GM21717 (cell line): ENCODE data around the gene MN1.

Source experiments
- ATAC-seq: cut with Tn5 transposase; IDR thresholded peaks from one replicate; pipeline ENCODE4 v1.9.1; 2021; ENCODE audit warnings: mild to moderate bottlenecking, moderate library complexity; ENCODE audit not compliant: unreplicated experiment

Gene MN1

GRCh38 chr22:27827604-27828587 is 26.3 kb upstream of the MN1 start:
- no peak for ATAC-seq

GRCh38 chr22:27825174-27825573 is 23.6 kb upstream of the MN1 start:
- ATAC-seq = no peak

GRCh38 chr22:27823221-27823620 is 21.7 kb upstream of the MN1 start:
- no peak for ATAC-seq

GRCh38 chr22:27820896-27821866 is 19.6 kb upstream of the MN1 start:
- no peak for ATAC-seq

GRCh38 chr22:27816552-27816951 is 15.0 kb upstream of the MN1 start:
- ATAC-seq = no peak

- ATAC-seq = no peak
Observed at GRCh38 chr22:27815826-27816530, 14.4 kb upstream of the MN1 start.

GRCh38 chr22:27814993-27815392 is 13.4 kb upstream of the MN1 start:
- no peak for ATAC-seq

GRCh38 chr22:27811778-27812177 is 10.2 kb upstream of the MN1 start:
- ATAC-seq = no peak

GRCh38 chr22:27810609-27811151 is 9.1 kb upstream of the MN1 start:
- ATAC-seq = no peak

- no peak for ATAC-seq
Observed at GRCh38 chr22:27809700-27810608, 8.4 kb upstream of the MN1 start.

- no peak for ATAC-seq
Observed at GRCh38 chr22:27809226-27809603, 7.7 kb upstream of the MN1 start.

GRCh38 chr22:27808451-27809225 is 7.1 kb upstream of the MN1 start:
- no peak for ATAC-seq

- ATAC-seq = no peak
Observed at GRCh38 chr22:27805841-27806240, 4.3 kb upstream of the MN1 start.

- ATAC-seq = no peak
Observed at GRCh38 chr22:27804470-27805297, 3.1 kb upstream of the MN1 start.

- ATAC-seq = no peak
Observed at GRCh38 chr22:27803841-27804415, 2.4 kb upstream of the MN1 start.

GRCh38 chr22:27802346-27803073 is 954 bp upstream of the MN1 start:
- no peak for ATAC-seq

GRCh38 chr22:27801202-27801615 is 347 bp downstream of the MN1 start:
- ATAC-seq = no peak
